ENCODE data around the gene TMEM82.

- TF ChIP-seq ZBTB1 (tag by site-specific recombination; IDR thresholded peaks at IDR 0.05) (no peak), ZNF549 (tag by site-specific recombination; IDR thresholded peaks at IDR 0.05) (no peak)
- TF ChIP-seq, protein P1, sequence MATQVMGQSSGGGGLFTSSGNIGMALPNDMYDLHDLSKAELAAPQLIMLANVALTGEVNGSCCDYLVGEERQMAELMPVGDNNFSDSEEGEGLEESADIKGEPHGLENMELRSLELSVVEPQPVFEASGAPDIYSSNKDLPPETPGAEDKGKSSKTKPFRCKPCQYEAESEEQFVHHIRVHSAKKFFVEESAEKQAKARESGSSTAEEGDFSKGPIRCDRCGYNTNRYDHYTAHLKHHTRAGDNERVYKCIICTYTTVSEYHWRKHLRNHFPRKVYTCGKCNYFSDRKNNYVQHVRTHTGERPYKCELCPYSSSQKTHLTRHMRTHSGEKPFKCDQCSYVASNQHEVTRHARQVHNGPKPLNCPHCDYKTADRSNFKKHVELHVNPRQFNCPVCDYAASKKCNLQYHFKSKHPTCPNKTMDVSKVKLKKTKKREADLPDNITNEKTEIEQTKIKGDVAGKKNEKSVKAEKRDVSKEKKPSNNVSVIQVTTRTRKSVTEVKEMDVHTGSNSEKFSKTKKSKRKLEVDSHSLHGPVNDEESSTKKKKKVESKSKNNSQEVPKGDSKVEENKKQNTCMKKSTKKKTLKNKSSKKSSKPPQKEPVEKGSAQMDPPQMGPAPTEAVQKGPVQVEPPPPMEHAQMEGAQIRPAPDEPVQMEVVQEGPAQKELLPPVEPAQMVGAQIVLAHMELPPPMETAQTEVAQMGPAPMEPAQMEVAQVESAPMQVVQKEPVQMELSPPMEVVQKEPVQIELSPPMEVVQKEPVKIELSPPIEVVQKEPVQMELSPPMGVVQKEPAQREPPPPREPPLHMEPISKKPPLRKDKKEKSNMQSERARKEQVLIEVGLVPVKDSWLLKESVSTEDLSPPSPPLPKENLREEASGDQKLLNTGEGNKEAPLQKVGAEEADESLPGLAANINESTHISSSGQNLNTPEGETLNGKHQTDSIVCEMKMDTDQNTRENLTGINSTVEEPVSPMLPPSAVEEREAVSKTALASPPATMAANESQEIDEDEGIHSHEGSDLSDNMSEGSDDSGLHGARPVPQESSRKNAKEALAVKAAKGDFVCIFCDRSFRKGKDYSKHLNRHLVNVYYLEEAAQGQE (tag by site-specific recombination; IDR thresholded peaks at IDR 0.05): no peak
- TF ChIP-seq, protein P2, sequence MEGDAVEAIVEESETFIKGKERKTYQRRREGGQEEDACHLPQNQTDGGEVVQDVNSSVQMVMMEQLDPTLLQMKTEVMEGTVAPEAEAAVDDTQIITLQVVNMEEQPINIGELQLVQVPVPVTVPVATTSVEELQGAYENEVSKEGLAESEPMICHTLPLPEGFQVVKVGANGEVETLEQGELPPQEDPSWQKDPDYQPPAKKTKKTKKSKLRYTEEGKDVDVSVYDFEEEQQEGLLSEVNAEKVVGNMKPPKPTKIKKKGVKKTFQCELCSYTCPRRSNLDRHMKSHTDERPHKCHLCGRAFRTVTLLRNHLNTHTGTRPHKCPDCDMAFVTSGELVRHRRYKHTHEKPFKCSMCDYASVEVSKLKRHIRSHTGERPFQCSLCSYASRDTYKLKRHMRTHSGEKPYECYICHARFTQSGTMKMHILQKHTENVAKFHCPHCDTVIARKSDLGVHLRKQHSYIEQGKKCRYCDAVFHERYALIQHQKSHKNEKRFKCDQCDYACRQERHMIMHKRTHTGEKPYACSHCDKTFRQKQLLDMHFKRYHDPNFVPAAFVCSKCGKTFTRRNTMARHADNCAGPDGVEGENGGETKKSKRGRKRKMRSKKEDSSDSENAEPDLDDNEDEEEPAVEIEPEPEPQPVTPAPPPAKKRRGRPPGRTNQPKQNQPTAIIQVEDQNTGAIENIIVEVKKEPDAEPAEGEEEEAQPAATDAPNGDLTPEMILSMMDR (tag by site-specific recombination; IDR thresholded peaks at IDR 0.05): no peak
- TF ChIP-seq, protein P3, sequence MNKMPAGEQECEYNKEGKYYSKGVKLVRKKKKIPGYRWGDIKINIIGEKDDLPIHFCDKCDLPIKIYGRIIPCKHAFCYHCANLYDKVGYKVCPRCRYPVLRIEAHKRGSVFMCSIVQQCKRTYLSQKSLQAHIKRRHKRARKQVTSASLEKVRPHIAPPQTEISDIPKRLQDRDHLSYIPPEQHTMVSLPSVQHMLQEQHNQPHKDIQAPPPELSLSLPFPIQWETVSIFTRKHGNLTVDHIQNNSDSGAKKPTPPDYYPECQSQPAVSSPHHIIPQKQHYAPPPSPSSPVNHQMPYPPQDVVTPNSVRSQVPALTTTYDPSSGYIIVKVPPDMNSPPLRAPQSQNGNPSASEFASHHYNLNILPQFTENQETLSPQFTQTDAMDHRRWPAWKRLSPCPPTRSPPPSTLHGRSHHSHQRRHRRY (tag by site-specific recombination; IDR thresholded peaks at IDR 0.05): no peak
Observed at GRCh38 chr1:15786581-15786980, 44.3 kb downstream of the TMEM82 start.
